AG20443 (cell line): Measurements from ENCODE around the gene AP2A2.

Experiments
- DNase-seq: peaks from one replicate; pipeline ENCODE4 v3.0.0; 2012; ENCODE audit warnings: low spot score, mixed read lengths

Gene AP2A2

DNA sequence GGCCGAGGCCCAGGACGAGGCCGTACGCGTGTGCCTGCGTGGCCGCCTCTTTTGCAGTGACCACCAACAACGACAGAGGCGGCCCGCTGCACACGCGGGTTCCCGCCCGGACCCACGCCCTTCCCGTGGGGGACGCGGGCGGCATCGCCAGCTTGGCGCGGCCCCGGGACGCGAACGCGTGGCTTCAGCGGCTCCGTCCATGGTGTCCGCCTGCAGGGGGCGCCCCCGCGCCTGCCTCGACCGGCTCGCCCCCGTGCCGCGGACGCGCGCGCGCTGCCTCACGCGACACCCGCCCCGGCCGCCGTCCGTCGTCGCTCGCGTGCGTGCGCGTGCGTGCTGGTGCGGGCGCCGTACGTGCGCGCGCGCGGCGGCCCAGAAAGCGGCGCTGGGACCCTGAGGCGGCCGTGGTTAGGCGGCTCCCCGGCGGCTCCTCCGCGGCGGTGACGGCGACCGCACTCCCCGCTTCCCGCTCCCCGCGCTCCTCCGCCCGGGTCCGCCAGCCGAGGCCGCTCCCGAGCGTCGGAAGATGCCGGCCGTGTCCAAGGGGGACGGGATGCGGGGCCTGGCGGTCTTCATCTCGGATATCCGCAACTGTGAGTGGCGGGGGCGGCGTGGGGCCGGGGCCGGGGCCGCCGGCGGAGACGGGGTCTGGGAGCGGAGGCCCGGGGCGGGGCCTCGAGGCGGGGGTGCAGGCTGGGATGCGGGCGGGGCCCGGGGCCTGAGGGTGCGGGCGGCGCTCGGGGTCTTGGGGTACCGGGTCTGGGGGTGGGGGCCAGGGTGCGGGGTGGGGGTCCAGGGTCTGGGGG is at the start of gene AP2A2:
Gene AP2A2 (plus strand): TSS at position 375 of the 806 bp plus-strand sequence. CDS start 152 bp downstream, at position 527.
- DNase-seq = peak; percentile 99

DNA sequence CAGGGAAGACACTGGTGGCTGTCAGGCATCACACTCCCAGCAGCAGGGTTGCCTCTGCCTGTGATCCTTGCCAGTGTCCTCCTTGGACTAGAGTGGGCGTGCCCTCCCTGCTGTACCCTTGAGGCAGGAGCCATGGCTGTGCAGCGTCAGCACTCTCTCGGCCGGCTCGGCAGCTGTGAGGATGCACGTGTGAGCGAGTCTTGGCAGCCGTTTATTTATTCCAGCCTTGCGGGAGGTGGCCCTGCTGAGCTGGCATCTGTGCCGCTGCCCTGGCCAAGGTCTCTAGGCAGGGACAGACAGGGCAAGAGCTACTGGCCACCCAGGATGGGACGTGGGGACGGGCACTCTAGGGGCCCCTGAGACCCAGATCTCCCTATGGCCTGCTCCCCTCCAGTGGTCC is 49.1 kb upstream of the AP2A2 start:
- DNase-seq = peak; percentile 37

DNA sequence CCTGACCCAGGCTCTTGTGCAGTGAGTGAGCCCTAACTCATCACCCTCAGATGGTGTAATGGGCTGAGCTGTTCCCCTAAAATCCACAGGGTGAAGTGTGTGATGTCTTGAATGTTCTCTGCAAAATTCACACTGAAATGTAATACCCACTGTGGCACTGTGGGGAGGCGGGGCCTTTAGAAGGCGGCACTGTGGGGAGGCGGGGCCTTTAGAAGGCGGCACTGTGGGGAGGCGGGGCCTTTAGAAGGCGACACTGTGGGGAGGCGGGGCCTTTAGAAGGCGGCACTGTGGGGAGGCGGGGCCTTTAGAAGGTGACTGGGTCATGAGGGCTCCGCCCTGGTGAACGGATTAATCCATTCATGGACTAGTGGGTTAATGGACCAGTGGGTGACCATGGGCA is 48.1 kb upstream of the AP2A2 start:
- no peak for DNase-seq

DNA sequence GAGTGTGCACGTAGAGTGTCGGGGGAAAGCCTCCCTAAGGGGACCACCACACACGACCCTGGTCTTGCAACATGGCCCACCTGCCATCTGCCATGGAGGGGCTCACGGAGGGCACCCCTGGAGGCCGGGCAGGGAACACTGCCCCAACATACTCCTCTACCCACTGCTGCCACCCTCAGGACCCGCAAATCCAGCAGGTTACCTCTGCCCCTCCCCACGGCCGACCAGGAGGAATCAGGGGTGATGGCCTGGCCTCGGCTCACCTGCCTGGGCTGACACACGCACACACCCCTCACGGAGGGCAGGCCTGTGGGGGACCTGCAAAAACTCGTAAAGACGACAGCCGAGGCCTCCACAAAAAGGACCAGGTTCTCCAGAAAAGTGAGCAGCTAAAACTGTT is 45.2 kb upstream of the AP2A2 start:
- DNase-seq = no peak

DNA sequence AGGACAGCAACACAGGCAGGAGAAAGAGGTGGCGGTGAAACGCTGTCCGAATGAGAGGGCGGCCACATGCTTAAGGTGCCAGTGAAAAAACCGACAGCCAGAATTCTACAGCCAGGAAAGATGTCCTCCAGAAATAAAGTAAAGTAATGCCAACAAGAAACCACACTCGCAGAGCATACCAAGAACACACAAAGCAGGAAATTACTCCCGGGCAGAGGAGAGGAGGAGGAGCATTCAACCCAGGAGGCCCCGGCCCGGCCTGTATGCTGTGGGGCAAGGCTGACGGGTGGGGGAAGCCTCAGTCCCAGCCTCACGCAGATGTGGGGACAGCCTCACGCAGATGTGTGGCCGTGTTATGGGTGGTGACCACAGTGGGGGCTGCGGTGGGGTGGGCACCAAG is 43.1 kb upstream of the AP2A2 start:
- DNase-seq = no peak

DNA sequence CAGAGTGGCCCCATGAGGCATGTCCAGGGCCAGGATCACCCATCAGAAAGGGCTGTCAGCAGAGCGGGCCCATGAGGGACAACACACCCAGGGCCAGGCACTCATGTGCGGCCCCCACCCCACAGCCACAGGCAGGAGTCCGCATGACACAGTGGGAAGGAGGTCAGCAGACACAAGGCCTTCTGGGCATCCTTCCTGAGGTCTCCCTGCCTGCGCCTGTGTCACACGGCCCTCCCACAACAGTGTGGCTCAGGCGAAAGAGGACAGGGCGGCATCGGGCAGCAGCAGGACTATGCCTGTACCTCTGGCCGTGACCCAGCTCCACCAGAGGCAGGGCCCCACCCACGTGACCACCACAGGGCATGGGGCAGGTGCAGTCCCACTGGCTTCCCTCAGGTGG is 42.1 kb upstream of the AP2A2 start:
- DNase-seq = no peak

DNA sequence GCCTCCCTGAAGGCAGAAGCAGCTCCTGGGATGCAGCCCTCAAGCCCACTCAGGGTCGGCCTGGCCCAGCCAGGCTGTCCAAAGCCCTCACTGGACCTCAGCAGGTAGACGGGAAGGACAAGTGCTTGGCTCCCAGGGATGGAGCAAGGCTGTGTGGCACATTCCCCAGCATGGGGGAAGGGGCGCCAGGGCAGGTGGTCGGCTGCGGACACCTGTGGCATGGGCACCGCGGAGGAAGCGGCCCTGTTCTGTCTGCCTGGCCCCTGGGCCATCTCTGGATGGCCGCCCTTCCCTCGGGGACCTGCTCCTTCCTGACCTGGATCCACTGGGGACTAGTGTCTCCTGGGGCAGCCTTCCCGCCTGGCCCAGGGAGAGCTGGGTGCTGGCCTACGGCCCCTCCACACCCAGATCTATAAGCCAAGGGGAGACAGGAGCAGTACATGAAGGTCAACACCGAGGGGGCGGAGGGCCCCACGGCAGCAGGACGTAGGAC is 41.0 kb upstream of the AP2A2 start:
- no peak for DNase-seq

DNA sequence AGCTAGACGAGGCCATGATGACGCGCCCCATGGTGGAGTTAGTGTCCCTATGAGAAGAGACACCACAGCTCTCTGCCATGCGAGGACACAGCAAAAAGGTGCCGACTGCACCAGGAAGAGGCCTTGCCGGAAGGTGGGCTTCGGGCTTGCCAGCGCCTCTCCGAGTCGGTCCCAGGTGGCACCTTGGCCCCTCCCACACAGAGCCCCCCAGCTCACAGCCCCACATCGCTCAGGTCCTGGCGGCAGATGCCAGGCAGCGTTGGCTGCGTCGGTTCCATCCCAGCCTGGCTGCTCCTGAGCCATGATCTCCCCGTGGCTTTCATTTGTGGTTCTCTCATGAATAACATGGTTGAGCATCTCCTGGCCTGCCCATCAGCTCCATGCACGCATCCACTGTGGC is 39.1 kb upstream of the AP2A2 start:
- no peak for DNase-seq

DNA sequence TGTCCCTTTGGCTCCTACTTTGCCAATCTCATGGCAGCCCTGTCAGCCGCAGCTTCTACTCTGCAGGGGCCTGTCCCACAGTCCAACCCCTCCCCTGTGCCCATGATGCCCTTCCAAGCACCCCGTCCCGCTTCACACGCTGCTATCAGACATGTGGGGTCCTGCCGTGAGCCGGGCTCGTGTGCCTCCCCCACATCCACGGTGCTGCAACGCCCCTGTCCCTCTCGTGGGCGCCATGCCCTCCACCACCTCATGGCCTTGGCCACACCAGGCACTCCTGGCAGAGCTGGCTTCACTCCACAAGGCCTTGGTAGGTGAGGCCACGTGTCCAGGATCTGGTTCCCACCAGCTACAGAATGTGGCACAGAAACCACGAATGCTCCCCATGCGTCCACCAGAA is 38.1 kb upstream of the AP2A2 start:
- DNase-seq = no peak

DNA sequence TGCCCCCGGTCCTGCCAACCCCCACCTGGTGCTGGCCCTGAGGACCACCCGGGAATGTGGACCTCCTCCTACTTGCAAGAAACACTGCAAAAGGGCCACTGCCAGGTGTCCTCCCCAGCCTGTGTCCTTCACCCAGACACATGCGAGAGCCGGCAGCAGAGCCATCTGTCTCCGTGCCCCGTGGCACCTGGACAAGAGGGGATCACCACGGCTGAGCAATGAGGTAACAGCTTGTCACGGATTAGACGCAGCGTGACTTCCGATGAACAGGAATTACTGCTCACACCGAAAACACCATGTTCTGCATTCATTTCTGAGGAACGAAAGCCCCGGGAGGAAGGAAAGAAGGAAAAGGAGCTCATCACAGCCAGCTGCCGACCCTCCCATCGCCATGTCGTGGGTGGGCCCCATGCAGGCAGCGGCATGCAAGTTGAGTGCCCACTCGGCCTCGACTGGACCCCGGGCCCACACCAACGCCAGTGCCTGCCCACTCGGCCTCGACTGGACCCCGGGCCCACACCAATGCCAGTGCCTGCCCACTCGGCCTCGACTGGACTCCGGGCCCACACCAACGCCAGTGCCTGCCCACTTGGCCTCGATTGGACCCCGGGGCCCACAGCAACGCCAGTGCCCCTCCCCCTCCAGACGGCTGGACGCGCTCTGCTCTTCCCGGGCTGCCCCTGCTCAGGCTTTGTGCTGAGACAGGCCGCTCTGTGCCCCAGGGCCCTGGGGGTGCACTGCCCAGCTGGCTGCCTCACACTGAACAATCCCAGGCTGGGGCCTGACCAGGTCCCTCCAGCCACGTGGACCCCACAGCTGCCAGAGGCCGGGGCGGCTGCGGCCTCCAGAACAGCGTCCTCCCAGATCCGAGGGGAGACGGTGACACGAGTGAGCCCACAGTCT is 37.1 kb upstream of the AP2A2 start:
- no peak for DNase-seq

DNA sequence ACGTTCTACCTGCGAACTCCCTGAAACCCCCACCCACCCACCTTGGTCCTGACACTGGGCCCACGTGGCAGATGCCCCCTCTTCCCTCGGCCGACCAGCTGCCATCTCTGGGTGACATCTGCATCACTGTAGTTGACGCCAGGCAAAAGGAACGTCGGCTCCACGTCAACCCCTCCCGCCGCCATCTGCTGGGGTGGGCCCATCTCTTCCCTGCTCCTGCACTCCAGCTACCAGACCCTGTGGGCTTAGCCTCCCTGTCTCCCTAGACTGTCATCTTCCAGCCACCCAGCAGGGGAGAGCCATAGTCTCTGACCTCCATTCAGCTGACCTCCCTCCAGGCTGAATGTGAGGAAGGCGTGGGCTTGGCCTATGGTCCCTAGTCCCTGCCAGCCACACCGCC is 36.4 kb upstream of the AP2A2 start:
- DNase-seq = no peak

DNA sequence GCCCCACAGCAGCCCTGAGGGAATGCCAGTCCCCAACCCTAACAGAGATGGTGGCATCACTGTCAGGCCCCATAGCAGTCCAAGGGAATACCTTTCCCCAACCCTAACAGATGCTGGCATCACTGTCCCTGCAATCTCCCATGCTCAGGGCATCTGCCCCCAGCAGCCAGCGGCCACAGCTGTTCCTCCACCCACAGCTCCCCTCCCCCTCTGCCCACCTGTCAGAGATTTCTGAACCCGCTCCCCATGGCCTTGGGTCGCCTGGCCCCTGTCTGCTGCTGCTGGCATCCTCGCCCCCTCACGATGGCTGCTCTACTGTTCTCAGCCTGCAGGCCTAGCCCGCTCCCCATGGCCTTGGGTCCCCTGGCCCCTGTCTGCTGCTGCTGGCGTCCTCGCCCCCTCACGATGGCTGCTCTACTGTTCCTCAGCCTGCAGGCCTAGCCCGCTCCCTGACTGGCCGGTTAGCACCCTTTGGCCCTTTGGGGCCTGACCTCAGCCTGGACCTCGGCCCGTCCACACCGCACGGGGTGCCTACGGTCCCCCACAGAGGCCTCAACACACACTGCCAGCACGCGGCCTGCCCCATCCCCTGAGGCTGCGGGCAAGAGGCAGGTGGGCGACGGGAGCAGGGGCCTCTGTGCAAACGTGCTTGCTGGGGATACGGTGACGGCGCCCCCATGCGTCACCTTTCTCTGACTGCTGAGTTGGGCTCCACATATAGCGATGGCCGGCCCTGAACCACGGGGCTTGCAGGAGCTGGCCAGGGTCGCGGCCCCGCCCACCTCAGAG is 35.8 kb upstream of the AP2A2 start:
- no peak for DNase-seq

DNA sequence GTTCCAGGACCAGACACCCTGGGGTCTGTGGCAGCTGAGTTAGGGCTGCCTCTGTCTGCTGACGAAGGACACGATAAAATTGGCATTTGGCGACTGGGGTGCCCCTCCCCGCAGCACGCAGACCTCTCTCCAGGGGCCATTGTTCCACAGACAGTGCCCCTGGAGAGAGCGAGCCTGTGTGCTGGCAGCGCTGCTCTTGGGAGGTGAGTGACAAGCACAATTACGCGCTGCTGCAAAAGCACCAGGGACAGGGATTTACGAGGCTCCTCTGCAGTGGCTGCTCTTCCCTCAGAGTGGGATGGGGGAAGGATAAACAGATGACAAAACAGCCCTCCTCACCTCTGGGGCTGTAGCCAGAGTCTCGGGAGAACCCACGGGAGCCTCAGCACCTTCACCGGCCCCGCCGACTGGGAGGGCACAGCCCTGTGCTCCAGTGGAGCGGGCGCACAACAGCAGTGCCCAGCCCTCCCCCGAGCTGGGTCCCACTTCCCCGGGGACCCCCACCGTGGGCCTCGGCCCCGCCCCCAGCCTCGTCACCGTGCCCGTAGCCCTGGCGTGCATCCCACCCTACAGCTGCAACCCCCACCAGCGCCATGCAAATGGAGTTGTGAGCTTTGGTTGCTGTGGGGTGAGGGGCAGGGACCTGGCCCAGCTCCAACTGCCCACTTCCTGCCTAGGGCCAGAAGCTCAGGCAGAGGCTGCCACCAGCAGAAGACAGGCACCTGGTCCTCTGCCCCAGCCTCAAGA is 34.7 kb upstream of the AP2A2 start:
- DNase-seq = no peak

DNA sequence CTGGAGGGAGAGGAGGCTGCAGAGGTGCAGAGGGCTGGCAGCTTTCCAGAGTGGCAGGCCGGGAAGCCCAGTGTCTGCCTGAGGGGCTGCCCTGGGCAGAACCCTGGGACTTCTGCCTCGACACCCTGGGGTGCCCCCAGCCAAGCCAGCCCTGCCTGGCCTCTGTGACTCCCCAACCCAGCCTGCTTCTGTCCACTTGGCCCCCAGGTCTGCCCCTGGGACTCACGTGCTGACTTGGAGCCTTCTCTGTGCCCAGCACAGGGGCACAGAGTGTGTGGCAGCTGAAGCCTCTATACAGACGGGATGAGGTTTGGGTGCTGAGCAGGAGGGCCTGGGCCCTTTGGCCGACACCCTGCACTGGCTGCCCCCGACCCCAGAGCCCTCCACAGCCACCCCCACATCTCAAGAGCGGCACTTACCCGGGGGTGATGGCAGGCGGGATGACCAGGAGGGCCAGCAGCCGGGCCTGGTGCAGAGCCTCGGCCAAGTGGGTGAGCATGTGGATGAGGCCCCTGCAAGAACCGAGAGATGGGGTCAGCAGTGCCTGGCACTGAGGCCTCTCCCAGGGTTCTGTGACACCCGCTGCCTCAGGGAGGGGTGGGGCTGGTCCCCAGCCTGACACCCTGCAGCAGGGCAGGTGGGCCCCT is 32.5 kb upstream of the AP2A2 start:
- DNase-seq = no peak

DNA sequence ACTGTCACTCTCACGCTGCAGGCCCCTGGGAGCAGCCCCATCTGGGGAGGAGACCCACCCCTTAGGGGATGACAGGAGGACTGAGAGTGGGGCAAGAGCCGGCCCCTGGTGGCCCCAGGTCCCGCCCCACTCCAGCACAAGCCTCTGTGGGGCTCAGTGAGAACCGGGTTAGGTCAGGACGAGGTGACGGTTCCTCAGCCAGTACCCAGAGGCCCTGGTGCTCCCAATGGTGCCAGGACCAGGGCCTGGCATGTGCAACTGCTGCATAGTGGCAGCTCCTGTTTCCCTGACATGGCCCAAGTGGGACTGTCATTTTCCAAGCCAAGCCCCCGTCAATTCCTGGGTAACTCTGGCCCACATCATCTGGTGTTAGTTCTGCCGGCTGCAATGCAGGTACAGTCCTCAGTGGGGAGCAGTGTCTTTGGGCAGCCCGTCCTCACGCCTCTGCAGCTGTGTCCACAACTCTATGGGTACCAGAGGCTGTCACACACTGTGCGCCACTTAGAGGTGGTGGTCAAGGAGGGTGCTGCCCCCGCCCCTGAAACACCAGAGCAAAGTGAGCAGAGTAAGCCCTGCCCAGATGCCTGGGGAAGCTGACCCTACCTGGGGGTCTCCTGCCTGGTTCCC is 31.0 kb upstream of the AP2A2 start:
- DNase-seq = no peak

DNA sequence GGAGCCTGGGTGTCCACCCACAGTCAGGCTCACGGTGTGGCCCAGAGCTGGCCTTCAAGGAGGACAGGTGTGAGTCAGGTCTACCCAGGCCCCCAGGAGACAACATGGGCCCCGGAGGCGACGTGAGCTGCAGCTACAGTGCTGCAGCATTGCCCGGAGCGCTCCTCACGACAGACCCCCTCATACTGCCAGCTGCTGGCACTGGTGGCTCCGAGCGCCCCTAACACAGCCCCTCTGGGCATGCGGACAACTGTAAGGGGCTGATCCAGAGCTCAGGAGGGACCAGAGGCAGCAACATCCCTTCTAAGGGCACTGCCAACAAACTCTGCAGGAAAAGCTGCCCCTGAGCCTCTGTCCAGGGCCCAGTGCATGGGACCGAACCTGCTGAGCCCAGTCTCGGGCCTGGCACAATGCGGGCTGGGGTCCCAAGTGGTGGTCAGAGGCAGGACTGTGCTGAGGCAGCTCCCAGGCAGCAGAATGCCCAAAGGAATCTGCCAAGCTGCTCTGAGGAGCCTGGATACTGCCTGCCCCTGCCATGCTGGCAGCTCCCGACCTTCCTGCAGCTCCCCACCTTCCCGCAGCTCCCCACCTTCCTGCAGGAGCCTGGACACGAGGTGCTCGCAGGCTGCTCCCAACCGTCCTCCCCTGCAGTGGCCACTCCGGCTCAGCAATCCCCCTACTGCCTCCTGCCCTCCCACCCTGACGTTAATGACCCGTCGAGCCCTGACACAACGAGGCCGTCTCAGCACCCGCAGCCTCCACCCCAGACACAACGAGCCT is 30.1 kb upstream of the AP2A2 start:
- no peak for DNase-seq

DNA sequence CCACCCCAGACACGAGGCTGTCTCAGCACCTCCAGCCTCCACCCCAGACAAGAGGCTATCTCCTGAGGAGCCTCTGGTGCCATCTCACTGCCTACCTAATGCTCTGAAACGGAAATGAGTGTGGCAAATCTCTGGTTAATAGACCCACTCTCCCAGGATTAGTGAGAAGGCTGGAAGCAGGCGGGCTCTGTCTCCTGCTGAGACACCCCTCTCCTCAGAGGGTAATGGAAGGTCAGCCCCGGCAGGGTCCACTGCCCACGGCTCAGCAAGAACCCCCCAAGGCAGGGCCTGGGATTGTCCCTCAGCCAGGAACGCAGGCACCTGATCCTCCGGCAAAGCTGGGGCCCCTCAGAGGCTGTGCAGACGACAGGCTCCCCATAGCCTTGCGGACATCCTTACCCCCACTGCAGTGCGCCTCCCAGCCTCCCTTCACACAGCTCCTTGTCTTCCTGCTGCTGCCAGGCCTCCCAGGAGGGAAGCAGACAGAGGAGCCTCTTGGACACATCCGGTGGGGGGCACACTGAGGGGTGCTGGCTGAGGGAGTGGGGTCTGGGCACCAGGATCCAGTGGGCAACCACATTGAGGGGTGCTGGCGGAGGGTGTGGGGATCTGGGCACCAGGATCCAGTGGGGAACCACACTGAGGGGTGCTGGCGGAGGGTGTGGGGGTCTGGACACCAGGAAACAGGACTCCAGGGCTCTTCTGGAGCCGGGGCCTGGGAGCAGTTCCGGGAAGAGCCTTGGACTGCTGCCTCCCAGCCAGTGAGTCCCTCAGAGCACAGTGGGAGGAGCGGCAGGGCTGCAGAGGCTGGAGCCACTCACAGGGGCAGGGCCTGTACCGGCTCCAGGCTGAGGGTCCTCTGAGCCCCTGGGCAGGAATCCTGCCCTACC is 28.2 kb upstream of the AP2A2 start:
- no peak for DNase-seq

DNA sequence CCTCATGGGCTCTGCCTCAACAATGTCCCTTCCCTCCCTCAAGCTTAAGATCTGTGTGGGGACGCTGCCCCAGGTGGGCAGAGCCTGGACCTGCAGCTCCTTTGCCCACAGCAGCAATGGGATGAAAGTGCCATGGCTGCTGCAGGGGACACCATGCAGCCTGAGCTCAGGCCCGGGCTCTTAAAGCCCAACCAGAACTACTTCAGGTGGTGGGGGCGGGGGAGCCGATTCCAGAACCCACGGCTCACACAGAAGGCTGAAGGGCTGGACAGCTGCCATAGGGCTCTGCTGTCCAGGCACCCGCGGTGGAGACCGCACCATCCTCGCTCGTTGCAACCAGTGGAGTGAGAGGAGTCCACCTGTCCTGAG is 27.5 kb upstream of the AP2A2 start:
- DNase-seq = peak; percentile 37
